SU-DHL-6 (cell line): ENCODE results near the gene AHRR.

Source experiments
- H2AFZ ChIP-seq: fragments of 200-600 bp; sonication (generic); 2 replicates; pipeline ENCODE4 v1.6.1; 2014; ENCODE audit warnings: low read depth, mild to moderate bottlenecking, moderate library complexity, mixed read lengths, antibody characterized with exemption, low read length; ENCODE audit not compliant: severe bottlenecking
- H3F3A ChIP-seq: fragments of 200-600 bp; shearing (Covaris generic); 2 replicates; pipeline ENCODE4 v1.6.0; 2016; ENCODE audit warnings: antibody characterized with exemption, mild to moderate bottlenecking; ENCODE audit not compliant: insufficient read depth
- H3K27ac ChIP-seq: fragments of 200-600 bp; sonication (generic); 2 replicates; pipeline ENCODE4 v1.5.1; 2016; ENCODE audit warnings: low read depth, mild to moderate bottlenecking, low read length, moderate library complexity, mixed read lengths
- H3K27me3 ChIP-seq: fragments of 200-600 bp; sonication (generic), shearing (Covaris generic); 2 replicates; pipeline ENCODE4 v1.6.0; 2014; ENCODE audit warnings: mild to moderate bottlenecking, low read length
- H3K36me3 ChIP-seq: fragments of 200-600 bp; sonication (generic); 2 replicates; pipeline ENCODE4 v1.6.1; 2014; ENCODE audit warnings: mild to moderate bottlenecking, low read length, mixed read lengths
- H3K4me2 ChIP-seq: fragments of 300-600, 200-600 bp; shearing (Covaris generic), sonication (generic); 2 replicates; pipeline ENCODE4 v1.6.0; 2014; ENCODE audit warnings: low read length, low read depth, mild to moderate bottlenecking; ENCODE audit not compliant: poor library complexity, severe bottlenecking
- H3K4me3 ChIP-seq: fragments of 200-600 bp; sonication (generic); 2 replicates; pipeline ENCODE4 v1.5.1; 2014; ENCODE audit warnings: antibody characterized with exemption, low read length, mild to moderate bottlenecking, mixed read lengths; ENCODE audit not compliant: insufficient read depth, poor library complexity, severe bottlenecking
- H3K79me2 ChIP-seq: fragments of 200-600 bp; sonication (generic); 2 replicates; pipeline ENCODE4 v1.6.1; 2014; ENCODE audit warnings: mild to moderate bottlenecking, low read length, moderate library complexity; ENCODE audit not compliant: insufficient read depth
- H3K9ac ChIP-seq: fragments of 200-600 bp; sonication (generic); 2 replicates; pipeline ENCODE4 v1.7.0; 2014; ENCODE audit warnings: mild to moderate bottlenecking, low read length
- H3K9me2 ChIP-seq: fragments of 200-600 bp; sonication (generic); replicated peaks from 2 replicates; pipeline ENCODE4 v1.6.1; 2014; ENCODE audit warnings: low read length; ENCODE audit not compliant: insufficient read depth
- H3K9me3 ChIP-seq: fragments of 200-600 bp; sonication (generic); 2 replicates; pipeline ENCODE4 v1.6.1; 2014; ENCODE audit warnings: low read length, mixed read lengths; ENCODE audit not compliant: insufficient read depth
- H4K20me1 ChIP-seq: fragments of 200-600 bp; sonication (generic); 2 replicates; pipeline ENCODE4 v1.6.1; 2014; ENCODE audit warnings: low read depth, mild to moderate bottlenecking, antibody characterized with exemption, low read length, moderate library complexity, mixed read lengths
- CTCF ChIP-seq: fragments of 200-600 bp; sonication (generic); IDR thresholded peaks from one replicate; pipeline ENCODE4 v1.5.1; 2017; ENCODE audit warnings: antibody characterized with exemption, mild to moderate bottlenecking, low read length, moderate library complexity; ENCODE audit not compliant: insufficient read depth, poor library complexity, severe bottlenecking
- EZH2phosphoT487 ChIP-seq: fragments of 200-600 bp; sonication (generic), shearing (Covaris generic); conservative IDR thresholded peaks from 2 replicates; pipeline ENCODE4 v1.6.1; 2018; ENCODE audit warnings: mild to moderate bottlenecking, antibody characterized with exemption, low read length, moderate library complexity, mixed read lengths

Gene AHRR

GRCh38 chr5:398475-399295 lies 77.2 kb downstream of the AHRR start:
- TF ChIP-seq EZH2phosphoT487, result no peak
- Histone ChIP-seq H3K4me3 (no peak overlapping the region), H3K9ac (peak overlapping the region; percentile 45), H3K36me3 (no peaks in the 10 kb centered on the region), H3K27me3 (no peaks in the 10 kb centered on the region), H3K79me2 (no peaks in the 10 kb centered on the region), H3K27ac (peak overlapping the region; percentile 92), H3K4me2 (peak overlapping the region; percentile 38), H3K9me3 (no peaks in the 10 kb centered on the region), H3F3A (peaks cover 23% of the 10 kb centered on the region), H2AFZ (no peak overlapping the region), H4K20me1 (no peaks in the 10 kb centered on the region), H3K9me2 (no peaks in the 10 kb centered on the region)

GRCh38 chr5:399296-400281 lies 78.1 kb downstream of the AHRR start:
- H2AFZ ChIP-seq, result peak overlapping the region; percentile 1
- no peaks in the 10 kb centered on the region for H3K9me3 ChIP-seq
- H3K9ac ChIP-seq, result peak overlapping the region; percentile 45
- H4K20me1 ChIP-seq, result no peaks in the 10 kb centered on the region
- H3K36me3 ChIP-seq, result no peaks in the 10 kb centered on the region
- H3K79me2 ChIP-seq, result no peaks in the 10 kb centered on the region
- H3K27me3 ChIP-seq, result no peaks in the 10 kb centered on the region
- peak overlapping the region; percentile 38 for H3K4me2 ChIP-seq
- no peak overlapping the region for H3K4me3 ChIP-seq
- peaks cover 23% of the 10 kb centered on the region for H3F3A ChIP-seq
- peak overlapping the region; percentile 92 for H3K27ac ChIP-seq
- no peak for TF ChIP-seq CTCF
- TF ChIP-seq EZH2phosphoT487, result no peak
- no peaks in the 10 kb centered on the region for H3K9me2 ChIP-seq

GRCh38 chr5:400282-401145 lies 79.0 kb downstream of the AHRR start:
- peak overlapping the region; percentile 38 for H3K4me2 ChIP-seq
- H3F3A ChIP-seq, result peaks cover 23% of the 10 kb centered on the region
- H3K4me3 ChIP-seq, result no peak overlapping the region
- no peaks in the 10 kb centered on the region for H3K9me2 ChIP-seq
- no peaks in the 10 kb centered on the region for H3K36me3 ChIP-seq
- H2AFZ ChIP-seq, result peak overlapping the region; percentile 1
- H3K79me2 ChIP-seq, result no peaks in the 10 kb centered on the region
- TF ChIP-seq CTCF (no peak), EZH2phosphoT487 (no peak)
- peak overlapping the region; percentile 92 for H3K27ac ChIP-seq
- peak overlapping the region; percentile 45; the same call in 1 of the 2 replicates for H3K9ac ChIP-seq
- no peaks in the 10 kb centered on the region for H4K20me1 ChIP-seq
- H3K9me3 ChIP-seq, result no peaks in the 10 kb centered on the region
- H3K27me3 ChIP-seq, result no peaks in the 10 kb centered on the region
